GM10266 (cell line): Measurements from ENCODE around the gene TENT4A.

ENCODE experiments used
- DNase-seq: peaks from one replicate; pipeline ENCODE4 v3.0.0; 2012; ENCODE audit errors: extremely low spot score
- TF ChIP-seq, protein P1 (sequence below): IDR thresholded peaks from 2 replicates; pipeline ENCODE4 v1.5.1; 2012; ENCODE audit warnings: mild to moderate bottlenecking, low read depth; ENCODE audit not compliant: control insufficient read depth, insufficient read depth; ENCODE audit errors: missing control alignments

Gene TENT4A

GRCh38 chr5:6727231-6727630, 14.0 kb downstream of the TENT4A start:
- TF ChIP-seq, protein P1, sequence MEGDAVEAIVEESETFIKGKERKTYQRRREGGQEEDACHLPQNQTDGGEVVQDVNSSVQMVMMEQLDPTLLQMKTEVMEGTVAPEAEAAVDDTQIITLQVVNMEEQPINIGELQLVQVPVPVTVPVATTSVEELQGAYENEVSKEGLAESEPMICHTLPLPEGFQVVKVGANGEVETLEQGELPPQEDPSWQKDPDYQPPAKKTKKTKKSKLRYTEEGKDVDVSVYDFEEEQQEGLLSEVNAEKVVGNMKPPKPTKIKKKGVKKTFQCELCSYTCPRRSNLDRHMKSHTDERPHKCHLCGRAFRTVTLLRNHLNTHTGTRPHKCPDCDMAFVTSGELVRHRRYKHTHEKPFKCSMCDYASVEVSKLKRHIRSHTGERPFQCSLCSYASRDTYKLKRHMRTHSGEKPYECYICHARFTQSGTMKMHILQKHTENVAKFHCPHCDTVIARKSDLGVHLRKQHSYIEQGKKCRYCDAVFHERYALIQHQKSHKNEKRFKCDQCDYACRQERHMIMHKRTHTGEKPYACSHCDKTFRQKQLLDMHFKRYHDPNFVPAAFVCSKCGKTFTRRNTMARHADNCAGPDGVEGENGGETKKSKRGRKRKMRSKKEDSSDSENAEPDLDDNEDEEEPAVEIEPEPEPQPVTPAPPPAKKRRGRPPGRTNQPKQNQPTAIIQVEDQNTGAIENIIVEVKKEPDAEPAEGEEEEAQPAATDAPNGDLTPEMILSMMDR, result no peak
- DNase-seq, result no peak

DNA sequence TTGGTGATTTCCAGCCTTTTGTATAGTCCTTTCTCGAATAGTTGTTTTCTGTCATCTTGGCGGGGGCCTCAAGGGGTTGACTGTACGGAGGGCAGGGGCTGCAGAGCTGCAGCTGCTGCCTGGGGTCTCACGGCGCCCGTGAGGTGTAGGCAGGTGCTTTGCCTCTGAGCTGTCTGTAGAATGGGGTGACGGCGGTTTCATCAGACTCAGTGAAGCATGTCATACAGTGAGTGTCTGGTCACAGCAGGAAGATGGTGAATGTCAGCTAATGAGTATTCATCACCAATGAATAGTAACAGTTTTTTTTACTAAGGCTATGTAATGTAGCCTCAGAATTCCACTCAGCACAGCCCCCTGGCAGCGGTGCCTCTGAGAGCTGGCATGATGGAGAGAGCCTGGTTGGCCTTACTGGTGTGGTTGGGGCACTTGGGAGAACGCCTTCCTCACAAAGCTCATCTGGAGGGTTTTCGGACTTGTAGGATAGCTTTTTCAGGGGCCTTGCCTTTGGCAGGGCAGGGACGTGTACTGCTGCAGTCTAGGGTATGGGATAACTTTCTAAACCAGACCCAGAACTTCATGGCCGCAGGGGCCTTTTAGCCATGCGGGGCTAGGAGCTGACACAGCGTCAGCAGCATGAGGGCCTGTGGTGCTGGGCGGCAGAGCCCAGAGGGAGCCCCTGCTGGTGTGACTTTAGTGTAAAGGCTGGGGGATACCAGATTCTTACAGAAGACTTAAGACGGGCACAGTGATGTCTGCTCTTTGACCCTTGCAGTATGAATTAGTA, 15.0 kb downstream of the TENT4A start:
- DNase-seq, result peak; percentile 73
- TF ChIP-seq, protein P1, result no peak

DNA sequence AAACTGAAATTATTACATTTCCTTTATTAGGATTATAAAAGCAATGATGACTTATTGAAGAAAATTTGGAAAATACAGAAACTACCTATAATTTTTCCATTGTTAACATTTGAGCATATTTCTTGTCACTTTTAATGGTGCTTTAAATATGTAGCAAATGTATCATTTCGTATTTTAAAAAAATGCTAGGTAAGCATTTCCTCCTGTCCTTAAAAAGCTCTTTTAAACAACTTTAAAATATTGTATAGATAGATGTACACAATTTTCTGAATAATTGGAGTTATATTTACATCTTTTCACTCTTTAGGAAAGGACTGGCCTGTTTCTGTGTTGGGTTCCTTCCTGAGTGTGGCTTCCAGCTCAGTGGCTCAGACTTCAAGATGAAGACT, 15.6 kb downstream of the TENT4A start:
- no peak for DNase-seq
- TF ChIP-seq, protein P1, result no peak

DNA sequence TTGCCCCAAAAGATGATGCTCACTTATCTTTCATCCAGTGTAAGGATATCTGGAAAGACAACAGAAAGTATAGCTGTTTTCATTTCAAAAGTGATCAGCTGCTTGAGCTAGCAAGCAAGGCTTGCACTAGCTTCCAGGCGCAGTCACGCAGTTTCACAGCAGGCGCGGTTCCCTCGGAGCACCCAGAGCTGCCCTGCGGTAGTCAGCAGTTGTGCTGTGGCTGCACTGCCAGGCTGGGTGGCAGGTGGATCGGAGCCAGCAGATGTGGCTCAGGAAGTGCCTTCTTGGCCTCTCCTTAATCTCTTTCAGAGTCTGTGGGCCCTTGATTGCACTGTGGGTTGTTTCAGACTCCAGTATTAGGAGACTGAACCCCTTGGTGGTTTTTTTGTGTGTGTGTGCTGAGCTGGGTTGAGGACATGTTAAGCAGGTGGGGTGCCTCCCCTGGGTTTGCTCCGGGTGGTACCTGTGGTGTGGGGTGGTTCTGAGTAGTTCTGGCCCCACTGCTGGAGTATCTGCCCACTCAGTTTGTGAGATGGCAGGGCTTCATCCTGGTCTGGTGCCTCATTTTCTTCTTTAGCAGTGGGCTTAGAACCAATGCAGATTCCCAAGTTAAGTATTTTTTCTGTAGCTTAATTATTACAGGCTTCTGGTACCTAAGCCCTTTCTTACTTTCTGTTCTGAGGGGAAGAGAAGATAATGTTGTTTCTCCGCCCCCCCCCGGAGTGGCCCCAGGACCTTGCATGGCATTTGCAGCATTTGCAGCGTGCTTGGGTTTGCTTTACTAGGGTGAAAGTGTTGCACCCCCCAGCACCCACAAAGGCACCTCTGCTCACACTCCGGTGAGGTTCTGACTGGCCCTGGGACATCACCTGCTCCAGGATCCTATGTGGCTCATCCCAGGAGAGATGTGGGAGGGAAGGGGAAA, 16.4 kb downstream of the TENT4A start:
- TF ChIP-seq, protein P1, result no peak
- DNase-seq, result no peak

- TF ChIP-seq, protein P1, result no peak
- no peak for DNase-seq
These were observed 17.2 kb downstream of the TENT4A start for GRCh38 chr5:6730407-6730806.

- DNase-seq, result no peak
These were observed 17.6 kb downstream of the TENT4A start for GRCh38 chr5:6730807-6731206.

More at GRCh38 chr5:6730807-6731206, 17.6 kb downstream of the TENT4A start:
- TF ChIP-seq, protein P1, result no peak
